Smooth muscle cell of the brain vasculature (primary cell): ENCODE data around the gene RIMS1.

Source experiments
- DNase-seq: peaks from one replicate; pipeline ENCODE4 v3.0.0-alpha.2; 2012; ENCODE audit warnings: low read depth, low spot score

The RIMS1 gene

DNA sequence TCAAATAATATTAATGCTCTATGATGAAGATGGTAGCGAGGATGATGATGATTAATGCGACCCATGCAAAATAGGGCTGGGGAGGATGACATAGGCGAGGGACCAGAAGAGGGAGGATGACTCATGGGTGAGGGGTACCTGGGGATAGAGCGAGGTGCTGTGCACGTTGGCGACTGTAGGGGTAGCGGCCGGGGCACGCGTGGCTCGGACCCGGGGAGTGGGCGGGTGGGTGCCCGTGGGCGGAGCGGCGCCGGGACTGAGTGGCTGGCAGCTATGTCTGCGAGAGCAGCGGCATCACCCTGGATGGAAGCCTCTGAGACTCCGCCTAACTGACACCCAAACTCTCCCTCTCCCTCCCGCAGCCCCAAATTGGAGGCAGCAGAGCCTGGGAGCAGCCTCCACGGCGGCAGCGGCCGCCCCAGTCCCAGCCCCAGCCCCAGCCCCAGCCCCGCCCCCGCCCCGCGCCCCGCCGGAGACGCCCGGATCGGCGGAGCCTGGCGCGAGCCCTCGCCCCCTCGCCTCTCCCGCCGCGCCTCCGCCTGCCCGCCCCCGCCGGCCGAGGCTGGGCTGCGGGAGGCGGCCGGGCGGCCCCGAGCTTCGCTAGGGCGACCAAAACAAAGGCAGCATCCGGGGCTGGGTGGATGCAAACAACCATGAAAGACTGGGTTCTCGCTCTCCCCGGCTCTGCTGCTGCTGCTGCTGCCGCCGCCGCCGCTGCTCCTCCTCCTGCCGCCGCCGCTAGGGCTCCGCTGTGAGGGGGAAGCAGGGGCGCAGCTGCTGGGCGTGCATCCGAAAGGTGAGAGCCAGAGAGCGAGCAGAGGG, at the start of gene RIMS1:
Gene RIMS1, plus strand, starts transcription at position 367 of the 822 bp plus-strand sequence. CDS start 474 bp downstream, outside the sequence.
- DNase-seq: no peak

DNA sequence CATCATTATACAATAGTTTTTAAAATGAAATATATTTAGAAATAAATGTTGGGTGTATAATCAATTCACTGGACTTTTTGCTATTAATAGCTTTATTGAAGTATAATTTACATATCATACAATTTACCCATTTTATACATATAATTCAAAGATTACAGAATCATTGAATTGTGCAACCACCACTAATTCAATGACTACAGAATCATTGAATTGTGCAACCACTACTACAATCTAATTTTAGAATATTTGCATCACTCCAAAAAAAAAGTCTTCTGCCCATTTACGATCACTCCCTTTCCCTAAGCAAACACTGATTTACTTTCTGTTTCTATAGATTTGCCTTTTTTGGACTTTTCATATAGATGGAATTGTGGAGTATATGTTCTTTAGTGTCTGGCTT, 35.1 kb upstream of the RIMS1 start:
- no peak for DNase-seq

GRCh38 chr6:71852948-71853347, 33.4 kb upstream of the RIMS1 start:
- DNase-seq: no peak

- no peak for DNase-seq
Measured at GRCh38 chr6:71855406-71855805, 30.9 kb upstream of the RIMS1 start.

- no peak for DNase-seq
Measured at GRCh38 chr6:71879016-71879415, 7.3 kb upstream of the RIMS1 start.

- no peak for DNase-seq
Measured at GRCh38 chr6:71887006-71887743, 825 bp downstream of the RIMS1 start.

- no peak for DNase-seq
Measured at GRCh38 chr6:71887744-71888230, 1.4 kb downstream of the RIMS1 start.

GRCh38 chr6:71888756-71889340, 2.5 kb downstream of the RIMS1 start:
- no peak for DNase-seq

- DNase-seq: no peak
Measured at GRCh38 chr6:71889366-71889765, 3.0 kb downstream of the RIMS1 start.

- DNase-seq: no peak
Measured at GRCh38 chr6:71892641-71893040, 6.3 kb downstream of the RIMS1 start.

GRCh38 chr6:71900642-71901041, 14.3 kb downstream of the RIMS1 start:
- DNase-seq: no peak

DNA sequence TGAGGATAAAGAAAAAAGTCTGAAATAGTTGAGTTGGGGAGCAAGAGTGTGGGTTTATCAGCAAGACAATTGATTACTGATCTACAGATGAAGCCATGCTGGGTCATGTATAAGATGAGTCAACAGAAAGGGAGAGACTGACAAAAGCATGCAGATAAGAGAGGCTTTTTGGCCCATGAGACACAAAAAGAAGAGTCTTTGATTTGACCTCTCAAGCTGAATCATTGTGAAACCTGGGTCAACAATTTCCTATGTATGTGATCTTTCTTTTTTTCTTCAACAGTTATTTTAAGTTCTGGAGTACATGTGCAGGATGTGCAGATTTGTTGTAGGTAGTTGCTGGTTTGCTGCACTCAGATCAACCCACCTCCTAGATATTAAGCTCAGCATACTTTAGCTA, 15.9 kb downstream of the RIMS1 start:
- no peak for DNase-seq

DNA sequence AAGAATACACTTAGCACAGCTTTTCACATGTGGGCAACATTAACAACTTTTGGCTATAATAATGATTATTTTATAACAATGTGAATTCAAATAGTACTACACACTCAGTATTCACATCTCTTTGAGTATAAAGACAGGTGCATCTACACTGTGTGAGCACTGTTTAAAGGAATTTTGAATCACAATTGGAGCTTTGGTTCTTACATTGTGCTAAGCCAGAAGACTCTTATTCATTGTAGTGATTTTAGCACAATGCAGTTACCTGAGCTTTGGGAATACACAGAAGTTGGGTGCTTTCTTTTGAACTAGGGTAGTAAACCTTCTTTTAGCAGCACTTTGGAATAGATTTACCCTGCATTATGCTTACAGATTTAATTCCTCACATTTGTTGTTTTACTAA, 20.5 kb downstream of the RIMS1 start:
- DNase-seq: no peak

DNA sequence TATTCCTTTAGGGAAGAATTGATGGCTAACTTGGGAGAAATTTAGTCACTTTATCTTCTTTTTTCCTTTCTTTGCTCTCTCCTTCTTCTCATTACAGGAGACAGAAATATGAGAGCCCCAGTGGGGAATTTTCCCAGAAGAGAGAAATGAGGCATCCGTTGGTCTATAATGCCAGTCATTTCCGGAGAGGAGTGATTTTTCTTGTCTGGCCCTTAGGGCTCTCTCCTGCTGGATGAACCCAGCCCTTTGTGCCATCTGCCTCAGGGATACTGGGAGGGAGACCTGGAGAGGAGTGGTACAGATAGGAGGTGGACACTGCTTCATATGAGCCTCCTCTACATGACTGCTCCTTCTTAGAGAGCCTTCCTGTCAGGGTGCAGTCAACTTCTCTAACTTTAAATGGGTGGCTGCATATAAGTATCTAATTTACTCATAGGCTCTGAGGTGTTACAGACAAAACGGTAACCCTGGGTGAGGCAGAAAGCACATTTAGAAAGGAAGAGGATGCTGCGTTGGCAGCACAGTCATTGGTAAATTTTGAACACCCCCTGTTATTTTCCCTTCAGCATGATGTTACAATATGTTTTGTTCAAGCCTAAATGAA, 21.9 kb downstream of the RIMS1 start:
- DNase-seq: no peak

DNA sequence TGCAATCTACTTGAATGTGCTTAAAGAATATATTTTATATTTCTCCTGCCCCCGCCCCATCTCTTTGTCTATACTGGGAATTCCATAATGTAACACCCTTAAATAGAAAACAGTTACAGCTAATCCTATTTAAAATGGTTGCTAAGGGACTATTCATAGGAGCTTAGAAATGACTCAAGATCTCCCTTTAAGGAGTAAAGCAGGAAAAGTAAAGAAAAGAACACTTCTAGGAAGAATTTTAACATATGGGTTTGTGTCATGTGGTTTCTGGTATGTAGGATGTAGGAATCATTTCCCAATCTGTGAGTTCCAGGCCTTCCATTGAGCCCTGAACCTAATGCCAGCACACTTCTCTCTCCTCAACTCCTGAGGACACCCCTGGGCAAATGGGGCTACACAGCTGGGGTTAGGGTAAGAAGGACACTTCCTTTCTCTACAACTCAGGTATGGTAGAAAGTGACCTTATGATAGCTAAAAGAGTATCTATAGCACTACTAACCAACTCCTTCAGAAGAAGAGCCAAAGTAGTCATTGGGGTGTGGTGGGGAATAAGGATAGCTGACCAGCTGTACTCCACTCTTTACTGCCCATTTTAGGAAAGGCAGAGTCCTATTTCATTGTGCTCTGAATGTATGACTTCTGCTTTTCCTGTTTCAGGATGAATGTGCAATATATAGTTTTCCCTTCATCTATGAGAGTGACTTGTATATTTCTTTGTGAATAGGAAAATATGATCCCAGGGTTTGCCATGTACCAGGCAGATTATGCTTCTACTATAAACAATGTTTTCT, 27.3 kb downstream of the RIMS1 start:
- DNase-seq: no peak

- no peak for DNase-seq
Measured at GRCh38 chr6:71929047-71929446, 42.7 kb downstream of the RIMS1 start.

DNA sequence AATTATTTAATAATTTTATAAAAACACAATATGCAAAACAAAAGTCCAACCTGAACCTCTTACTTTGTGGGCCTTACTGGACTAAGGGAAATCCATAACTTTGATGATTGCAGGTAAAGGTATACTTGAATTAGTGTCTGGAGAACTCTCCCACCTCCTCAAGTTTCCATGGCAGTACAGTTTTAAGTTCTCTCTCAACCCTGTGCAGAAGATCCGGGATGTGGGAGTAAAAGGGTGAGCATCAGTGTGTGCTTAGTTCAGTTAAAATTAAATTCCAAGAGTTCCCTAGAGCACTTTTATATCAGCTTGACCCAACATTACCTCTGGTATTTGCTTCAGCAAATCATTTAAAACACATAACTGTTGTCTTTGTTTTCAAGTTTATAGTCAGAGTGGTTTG, 47.5 kb downstream of the RIMS1 start:
- no peak for DNase-seq

DNA sequence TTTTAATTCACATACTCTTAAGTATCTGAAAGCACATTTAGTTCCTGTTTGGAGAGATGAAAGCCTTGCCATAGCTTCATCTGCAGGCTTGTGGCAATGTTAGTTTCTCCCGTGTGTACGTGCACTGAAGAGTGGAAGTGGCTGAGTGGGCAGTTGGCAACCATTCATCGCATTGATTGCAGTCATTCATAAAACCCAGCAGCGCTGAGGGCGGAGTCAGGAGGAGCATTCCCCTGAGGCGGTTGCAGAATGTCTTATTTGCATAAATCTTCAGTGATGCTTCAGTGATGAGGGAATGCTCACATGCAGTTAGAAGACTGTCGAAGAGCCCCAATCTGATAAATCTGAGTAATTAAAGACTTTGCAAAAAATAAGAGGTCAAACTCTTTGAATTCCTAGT, 79.1 kb downstream of the RIMS1 start:
- no peak for DNase-seq

DNA sequence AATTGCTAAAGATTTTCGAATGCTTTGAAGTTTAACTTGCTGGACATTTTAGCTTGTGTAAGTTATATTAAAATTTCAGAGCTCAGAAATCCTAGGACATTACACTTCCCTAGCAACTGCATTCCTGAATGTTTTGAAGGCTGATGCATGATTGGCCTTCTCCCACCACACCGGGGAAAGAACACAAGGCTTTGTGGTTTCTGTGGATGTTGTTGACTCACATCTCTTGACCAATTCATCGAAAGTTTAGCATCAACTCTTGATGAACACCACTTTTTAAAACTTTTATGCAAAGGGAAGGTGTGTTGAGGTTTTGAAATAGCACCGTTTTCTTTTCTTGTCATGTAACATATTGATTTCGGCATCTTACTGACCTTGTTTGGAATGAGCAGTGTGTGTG, 81.1 kb downstream of the RIMS1 start:
- DNase-seq: no peak

GRCh38 chr6:71977884-71978283, 91.5 kb downstream of the RIMS1 start:
- no peak for DNase-seq

DNA sequence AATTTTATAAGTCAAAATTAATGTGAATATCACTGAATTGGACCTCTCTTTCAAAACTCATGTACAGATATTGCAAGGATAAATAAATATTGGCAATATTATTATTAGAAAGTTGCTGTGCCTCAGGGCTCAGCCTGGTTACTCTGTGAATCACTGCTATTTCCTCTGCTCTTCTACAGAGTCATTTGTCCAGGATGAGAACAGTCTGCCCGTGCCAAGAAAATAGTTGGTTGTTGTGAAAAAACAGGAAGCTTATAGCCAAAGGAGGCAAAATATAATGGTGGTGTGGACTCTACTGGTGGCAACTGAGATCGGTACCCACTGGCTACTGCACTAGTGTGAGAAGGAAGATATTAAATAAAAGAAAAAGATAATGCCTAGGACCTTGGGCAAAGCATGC, 93.6 kb downstream of the RIMS1 start:
- DNase-seq: no peak
